ENCODE measurements around the gene ITPR3.
"Not testable (repeated sequence)": the region's sequence is repeated elsewhere in the genome, so short reads cannot be mapped to it uniquely, and the experiment has no call there.

ITPR3 gene

DNA sequence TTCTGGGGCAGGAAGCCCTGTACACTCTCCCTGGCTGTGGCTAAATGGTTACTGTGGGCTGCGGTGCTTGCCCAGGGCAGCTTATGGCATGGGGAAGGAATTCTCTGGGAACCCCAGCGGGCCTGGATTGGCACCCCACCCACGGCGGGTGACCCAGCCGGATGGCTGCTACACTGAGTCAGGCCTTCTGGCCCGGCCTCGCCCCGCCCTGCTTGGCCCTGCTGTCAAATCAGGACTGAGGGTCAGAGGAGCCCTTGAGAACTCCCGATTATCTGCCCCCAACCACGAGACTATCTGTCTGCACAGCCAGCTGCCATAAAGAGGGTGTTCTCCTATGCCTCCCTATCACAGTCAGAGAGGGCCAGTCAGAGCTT is 7.3 kb upstream of the ITPR3 start:
- DNase-seq (ENCODE audit: low read depth in 2 of 2) = no peak

- DNase-seq (ENCODE audit: low read depth in 2 of 2) = no peak
Measured at GRCh38 chr6:33616113-33616512, 5.0 kb upstream of the ITPR3 start.

DNA sequence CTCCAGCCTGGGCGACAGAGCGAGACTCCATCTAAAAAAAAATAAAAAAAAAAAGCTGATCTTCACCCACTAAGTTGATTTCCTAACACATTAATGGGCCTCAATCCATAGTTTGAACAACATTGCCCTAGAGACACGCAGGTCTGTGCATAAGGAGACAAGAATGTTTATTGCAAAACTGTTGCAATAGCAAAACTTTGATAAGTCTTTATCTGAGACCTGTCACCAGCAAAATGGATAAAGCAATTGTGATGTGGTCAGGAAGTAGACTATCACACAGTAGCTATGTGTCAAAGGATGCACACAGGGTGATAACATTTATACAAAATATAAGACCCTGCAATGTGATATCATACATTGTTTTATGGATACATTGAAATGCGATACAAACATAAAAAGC is 4.2 kb upstream of the ITPR3 start:
- DNase-seq (ENCODE audit: low read depth in 2 of 2) = no peak

GRCh38 chr6:33619166-33619840 is 1.8 kb upstream of the ITPR3 start:
- DNase-seq (ENCODE audit: low read depth in 2 of 2) = no peak

GRCh38 chr6:33620158-33620855 is 815 bp upstream of the ITPR3 start:
- peak in 1 of 2 donors; percentile 30 for DNase-seq (ENCODE audit: low read depth in 2 of 2)

GRCh38 chr6:33621711-33622388 is 728 bp downstream of the ITPR3 start:
- peak in 1 of 2 donors; percentile 23 for DNase-seq (ENCODE audit: low read depth in 2 of 2)

DNA sequence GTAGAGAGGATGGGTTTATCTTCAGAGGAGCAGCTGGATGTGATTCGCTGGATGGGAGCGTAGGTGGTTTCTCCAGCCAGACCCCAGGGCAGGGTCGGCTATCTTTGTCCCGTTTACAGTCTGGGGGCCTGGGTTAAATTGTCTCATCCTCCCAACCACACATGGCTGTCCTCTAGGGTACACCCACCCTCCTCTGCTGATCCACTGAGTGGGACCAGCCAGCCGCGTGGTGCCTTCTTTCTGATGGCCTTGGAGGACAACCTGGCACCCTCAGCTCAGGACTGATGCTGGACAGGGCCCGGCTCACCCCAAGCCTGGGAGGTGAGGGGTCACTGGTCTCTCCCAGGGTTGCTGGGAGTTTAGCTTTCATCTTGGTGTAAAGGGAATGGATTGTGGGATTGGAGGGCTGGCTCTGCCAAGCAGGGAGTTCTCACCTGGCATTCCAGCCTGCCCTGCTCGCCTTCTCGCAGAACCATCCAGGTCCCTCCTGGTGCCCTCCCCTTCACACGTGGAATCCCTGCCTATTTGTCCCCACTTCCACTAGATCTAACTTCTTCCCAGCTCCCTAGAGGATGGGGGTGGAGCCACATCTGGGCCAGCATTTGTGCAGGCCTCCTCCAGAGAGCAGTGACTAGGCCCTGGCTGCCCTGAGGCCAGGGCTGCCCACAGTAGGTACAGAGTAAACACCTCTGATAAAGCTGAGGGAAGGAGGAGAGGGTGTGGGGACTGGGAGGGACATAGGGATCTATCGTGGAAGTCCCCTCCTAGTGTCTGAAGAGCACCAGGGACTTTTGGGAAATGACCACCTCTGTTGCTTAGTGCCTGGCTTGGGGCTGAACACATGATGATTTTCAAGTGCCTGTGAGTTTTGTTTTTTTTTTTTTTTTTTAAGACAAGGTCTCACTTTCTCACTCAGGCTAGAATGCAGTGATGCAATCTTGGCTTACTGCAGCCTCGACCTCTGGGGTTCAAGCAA is 1.6 kb downstream of the ITPR3 start:
- no peak for DNase-seq (ENCODE audit: low read depth in 2 of 2)

DNA sequence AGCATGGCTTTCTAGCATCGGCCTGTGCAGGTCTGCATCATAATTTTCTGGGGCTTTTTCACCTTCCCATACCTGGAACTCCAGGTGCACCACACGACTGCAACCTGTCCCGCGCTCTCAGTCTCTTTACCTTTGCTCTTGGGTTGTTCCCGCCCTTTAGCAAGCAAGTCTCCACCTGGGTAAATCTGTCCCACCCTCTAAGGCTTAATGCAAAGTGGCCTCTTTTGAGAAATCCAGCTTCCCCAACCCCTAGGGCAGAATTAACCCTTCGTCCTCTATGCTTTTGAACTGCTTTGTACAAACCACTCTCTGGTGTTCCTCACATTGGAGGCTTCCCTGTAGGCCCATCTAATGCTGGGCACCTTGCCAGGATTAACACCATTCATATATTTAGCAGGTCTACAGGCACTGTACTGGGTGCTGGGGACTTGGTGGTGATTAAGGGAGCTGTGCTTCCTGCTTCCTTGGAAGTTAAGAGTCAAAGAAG is 2.8 kb downstream of the ITPR3 start:
- DNase-seq (ENCODE audit: low read depth in 2 of 2) = no peak

DNA sequence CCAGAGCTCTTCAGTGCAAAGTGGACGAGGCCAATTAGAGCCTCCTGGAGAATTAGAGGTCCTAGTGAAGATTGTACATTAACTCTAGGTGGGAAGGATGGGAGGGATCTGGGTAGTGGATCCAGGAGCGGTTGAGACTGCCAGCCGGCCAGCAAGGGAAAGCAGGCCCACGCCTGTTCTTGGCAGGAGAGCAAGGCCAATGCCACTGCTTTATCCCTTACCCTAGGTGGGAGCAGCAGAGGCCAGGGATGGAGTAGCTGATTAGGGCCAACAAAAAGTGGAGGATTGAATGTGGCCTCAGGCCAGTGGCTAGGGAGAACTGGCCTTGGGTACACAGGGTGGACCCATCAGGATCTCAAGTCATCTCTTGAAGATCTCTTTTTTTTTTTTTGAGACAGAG is 3.7 kb downstream of the ITPR3 start:
- DNase-seq (ENCODE audit: low read depth in 2 of 2) = no peak

DNA sequence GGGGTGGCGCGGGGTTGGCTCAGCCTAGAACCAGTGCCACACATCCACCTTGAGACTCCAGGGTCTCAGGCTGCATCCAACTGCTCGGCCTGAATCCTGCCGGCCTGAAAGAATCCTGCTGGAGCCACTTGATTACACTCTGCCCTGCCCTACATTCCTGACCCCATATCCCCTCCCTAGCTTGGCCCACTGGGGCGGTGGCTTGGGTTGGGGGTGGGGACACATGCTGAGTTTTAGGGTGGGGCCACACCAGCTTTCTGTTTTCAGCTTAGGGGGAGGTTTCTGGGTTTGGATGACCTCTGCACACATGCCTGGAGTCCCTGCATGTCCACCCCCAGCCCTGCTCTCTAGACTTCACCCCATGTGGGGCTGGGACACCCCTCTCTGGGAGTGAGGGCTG is 6.8 kb downstream of the ITPR3 start:
- DNase-seq (ENCODE audit: low read depth in 2 of 2) = no peak

- no peak for DNase-seq (ENCODE audit: low read depth in 2 of 2)
Measured at GRCh38 chr6:33628401-33628964, 7.4 kb downstream of the ITPR3 start.

DNA sequence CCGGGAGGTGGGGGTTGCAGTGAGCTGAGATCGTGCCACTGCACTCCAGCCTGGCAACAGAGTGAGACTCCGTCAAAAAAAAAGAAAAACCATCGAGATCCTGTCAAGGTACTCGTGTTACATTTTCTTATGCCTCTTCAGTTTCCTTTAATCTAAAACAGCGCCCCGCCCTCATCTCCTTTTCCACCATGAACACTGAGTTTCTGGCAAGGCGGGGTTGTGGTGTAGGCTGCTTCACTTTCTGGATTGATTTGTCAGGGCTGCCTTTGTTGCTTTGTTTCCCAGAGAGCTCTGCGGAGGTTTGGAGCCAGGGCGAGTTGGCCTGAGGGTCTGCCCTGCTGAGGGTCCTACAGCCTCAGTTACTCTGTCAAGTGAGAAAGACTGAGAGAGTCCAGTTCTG is 8.9 kb downstream of the ITPR3 start:
- no peak for DNase-seq (ENCODE audit: low read depth in 2 of 2)

- DNase-seq (ENCODE audit: low read depth in 2 of 2) = not testable (repeated sequence)
Measured at GRCh38 chr6:33631521-33631920, 10.4 kb downstream of the ITPR3 start.

DNA sequence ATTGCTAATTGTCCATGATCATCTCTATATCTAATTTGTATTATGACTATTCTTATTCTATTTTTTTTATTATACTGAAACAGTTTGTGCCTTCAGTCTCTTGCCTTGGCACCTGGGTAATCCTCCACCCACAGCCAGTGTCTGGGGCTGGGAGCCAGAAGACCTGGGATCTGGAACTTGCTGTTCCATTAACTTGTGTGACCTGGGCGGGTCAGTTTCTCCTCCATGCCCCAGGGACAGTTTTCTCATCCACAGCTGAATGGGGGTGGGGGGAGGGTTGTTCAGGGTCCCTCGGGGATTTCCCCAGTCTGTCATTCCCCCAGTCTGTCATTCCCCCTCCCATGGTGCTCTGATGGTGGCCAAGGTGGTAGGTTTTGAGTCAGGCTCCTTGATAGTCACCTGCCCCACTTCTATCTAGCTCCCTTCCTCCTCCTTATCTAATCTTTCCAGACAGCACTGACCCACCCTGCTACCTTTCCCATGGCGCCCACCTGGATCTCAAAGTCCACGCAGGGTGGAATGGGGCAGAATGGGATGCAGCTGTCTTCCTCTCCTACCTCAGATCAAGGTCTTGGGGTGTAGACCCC is 10.9 kb downstream of the ITPR3 start:
- DNase-seq (ENCODE audit: low read depth in 2 of 2) = no peak

- peak; percentile 41 to 51 for DNase-seq (ENCODE audit: low read depth in 2 of 2)
Measured at GRCh38 chr6:33632558-33633039, 11.5 kb downstream of the ITPR3 start.

GRCh38 chr6:33633084-33633461 is 12.0 kb downstream of the ITPR3 start:
- no peak for DNase-seq (ENCODE audit: low read depth in 2 of 2)

DNA sequence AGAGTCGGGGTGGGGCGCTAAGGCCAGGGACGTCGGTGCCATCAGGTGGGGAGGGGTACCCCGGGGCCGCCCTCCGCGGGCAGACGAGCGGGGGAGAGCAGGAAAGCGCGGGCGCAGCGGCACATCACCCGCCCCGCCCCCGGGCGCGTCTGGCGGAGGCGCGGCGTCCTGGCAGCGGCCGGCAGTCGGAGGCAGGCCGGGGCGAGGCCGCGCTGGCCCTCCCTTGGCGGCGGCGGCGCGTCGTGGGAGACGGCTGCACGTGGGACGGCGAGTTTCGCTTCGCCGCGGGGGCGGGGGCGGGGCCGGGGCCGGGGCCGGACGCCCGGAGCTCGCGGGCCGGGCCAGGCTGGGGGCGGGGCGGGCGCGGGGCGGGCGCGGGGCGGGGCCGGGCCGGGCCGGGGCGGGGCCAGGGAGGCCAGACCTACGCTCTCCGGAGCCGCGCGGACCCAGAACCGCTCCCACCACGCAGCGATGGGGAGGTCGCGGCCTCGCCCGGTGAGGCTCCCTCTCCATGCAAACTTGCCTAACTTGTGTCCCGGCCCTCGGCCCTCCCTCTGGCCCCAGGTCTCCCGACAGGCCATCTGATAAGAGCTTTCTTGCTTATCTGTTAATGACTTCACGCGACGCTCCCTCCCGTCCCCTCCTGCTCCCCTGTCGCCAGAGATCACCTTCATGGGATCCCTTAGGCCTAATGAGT is 12.5 kb downstream of the ITPR3 start:
- DNase-seq (ENCODE audit: low read depth in 2 of 2) = peak; percentile 38

- no peak for DNase-seq (ENCODE audit: low read depth in 2 of 2)
Measured at GRCh38 chr6:33634161-33634727, 13.1 kb downstream of the ITPR3 start.

GRCh38 chr6:33634946-33635345 is 13.8 kb downstream of the ITPR3 start:
- no peak for DNase-seq (ENCODE audit: low read depth in 2 of 2)

DNA sequence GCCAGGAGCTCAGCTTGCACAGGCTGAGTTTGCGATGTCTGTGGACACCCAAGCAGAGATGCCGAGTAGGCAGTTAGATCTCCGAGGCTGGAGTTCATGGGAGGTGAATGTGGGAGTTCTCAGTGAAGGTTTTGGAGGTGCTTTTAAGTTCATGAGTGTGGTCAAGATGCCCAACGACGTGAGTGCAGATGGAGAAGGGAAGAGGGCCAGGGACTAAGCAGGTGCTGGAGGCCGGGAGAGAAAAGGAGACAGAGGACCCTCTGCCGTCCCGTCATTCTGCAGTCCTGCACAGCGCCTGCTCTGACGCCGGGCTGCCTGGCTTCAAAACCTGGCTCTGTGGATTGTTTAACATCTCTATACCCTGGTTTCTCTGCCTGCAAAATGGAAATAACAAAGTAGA is 15.5 kb downstream of the ITPR3 start:
- DNase-seq (ENCODE audit: low read depth in 2 of 2) = no peak
